MM.1S (cell line): Measurements from ENCODE around the gene PSENEN.
"Not testable (repeated sequence)": the region's sequence is repeated elsewhere in the genome, so short reads cannot be mapped to it uniquely, and the experiment has no call there.

Experiments
- DNase-seq: peaks from one replicate; pipeline ENCODE4 v3.0.0-alpha.2; 2015
- H2AFZ ChIP-seq: fragments of 300-600 bp; sonication (generic); 2 replicates; pipeline ENCODE4 v1.6.0; 2016; ENCODE audit warnings: antibody characterized with exemption, low read length
- H3F3A ChIP-seq: fragments of 300-600 bp; sonication (generic); 2 replicates; pipeline ENCODE4 v1.6.1; 2016; ENCODE audit warnings: mild to moderate bottlenecking, antibody characterized with exemption, low read length, moderate library complexity, mixed read lengths; ENCODE audit not compliant: insufficient read depth
- H3K27ac ChIP-seq: fragments of 300-600 bp; sonication (generic); 2 replicates; pipeline ENCODE4 v1.5.1; 2016; ENCODE audit warnings: mild to moderate bottlenecking, low read length
- H3K27me3 ChIP-seq: fragments of 300-600 bp; sonication (generic); replicated peaks from 2 replicates; pipeline ENCODE4 v1.6.0; 2016; ENCODE audit warnings: low read length; ENCODE audit not compliant: insufficient read depth
- H3K36me3 ChIP-seq: fragments of 300-600 bp; sonication (generic); replicated peaks from 2 replicates; pipeline ENCODE4 v1.6.1; 2016; ENCODE audit warnings: mild to moderate bottlenecking, low read length, mixed read lengths; ENCODE audit not compliant: insufficient read depth
- H3K4me1 ChIP-seq: fragments of 300-600 bp; sonication (generic); 2 replicates; pipeline ENCODE4 v1.6.1; 2016; ENCODE audit warnings: low read length, mixed read lengths
- H3K4me2 ChIP-seq: fragments of 300-600 bp; sonication (generic); 2 replicates; pipeline ENCODE4 v1.6.0; 2016; ENCODE audit warnings: low read depth, low read length
- H3K4me3 ChIP-seq: fragments of 300-600 bp; sonication (generic); 2 replicates; pipeline ENCODE4 v1.5.1; 2016; ENCODE audit warnings: low read length, mixed read lengths
- H3K79me2 ChIP-seq: fragments of 300-600 bp; sonication (generic); 2 replicates; pipeline ENCODE4 v1.6.1; 2016; ENCODE audit warnings: mixed run types, low read length, mixed read lengths
- H3K9ac ChIP-seq: fragments of 300-600 bp; sonication (generic); 2 replicates; pipeline ENCODE4 v1.6.1; 2016; ENCODE audit warnings: low read length, mixed read lengths
- H3K9me2 ChIP-seq: fragments of 300-600 bp; sonication (generic); replicated peaks from 2 replicates; pipeline ENCODE4 v1.6.1; 2016; ENCODE audit warnings: mild to moderate bottlenecking, low read length, mixed read lengths; ENCODE audit not compliant: insufficient read depth
- H3K9me3 ChIP-seq: fragments of 300-600 bp; sonication (generic); replicated peaks from 2 replicates; pipeline ENCODE4 v1.6.1; 2016; ENCODE audit warnings: mild to moderate bottlenecking, low read length, mixed read lengths; ENCODE audit not compliant: insufficient read depth
- H4K20me1 ChIP-seq: fragments of 300-600 bp; sonication (generic); 2 replicates; pipeline ENCODE4 v1.6.1; 2016; ENCODE audit warnings: mild to moderate bottlenecking, low read length, moderate library complexity, mixed read lengths; ENCODE audit not compliant: insufficient read depth
- CTCF ChIP-seq: fragments of 300-600 bp; sonication (generic); IDR thresholded peaks from 2 replicates; pipeline ENCODE4 v1.5.1; 2016; ENCODE audit warnings: antibody characterized with exemption, low read length, mixed read lengths
- EZH2 ChIP-seq: fragments of 300-600 bp; sonication (generic); optimal IDR thresholded peaks from 2 replicates; pipeline ENCODE3; 2017; ENCODE audit warnings: low read depth, mild to moderate bottlenecking, antibody characterized with exemption, low read length, mixed read lengths
- EZH2phosphoT487 ChIP-seq: fragments of 300-600 bp; sonication (generic); IDR thresholded peaks from 2 replicates; pipeline ENCODE4 v1.6.1; 2018; ENCODE audit warnings: antibody characterized with exemption, low read length

The PSENEN gene

GRCh38 chr19:35722897-35723296 lies 22.6 kb upstream of the PSENEN start:
- H3K27me3 ChIP-seq: no peaks in the 10 kb centered on the region
- TF ChIP-seq EZH2: no peak
- TF ChIP-seq EZH2phosphoT487: no peak
- TF ChIP-seq CTCF: no peak
- no peak overlapping the region for H2AFZ ChIP-seq
- H3K9ac ChIP-seq: no peak overlapping the region
- DNase-seq: no peak
- H3K4me2 ChIP-seq: no peak overlapping the region
- H3K4me3 ChIP-seq: no peak overlapping the region
- no peaks in the 10 kb centered on the region for H3K9me3 ChIP-seq
- H3K27ac ChIP-seq: no peak overlapping the region
- H4K20me1 ChIP-seq: no peaks in the 10 kb centered on the region
- peaks cover 40% of the 10 kb centered on the region for H3K79me2 ChIP-seq
- H3K36me3 ChIP-seq: peaks cover 7% of the 10 kb centered on the region; the same call in 1 of the 2 replicates
- H3K4me1 ChIP-seq: 0 out of 2 replicates have a peak, but pooled peaks cover 4% of the 10 kb centered on the region
- H3F3A ChIP-seq: no peaks in the 10 kb centered on the region
- H3K9me2 ChIP-seq: no peaks in the 10 kb centered on the region

GRCh38 chr19:35723671-35724070 lies 21.8 kb upstream of the PSENEN start:
- H4K20me1 ChIP-seq: no peaks in the 10 kb centered on the region
- no peaks in the 10 kb centered on the region for H3K9me3 ChIP-seq
- H3K9ac ChIP-seq: no peak overlapping the region
- no peaks in the 10 kb centered on the region for H3K9me2 ChIP-seq
- H3K27me3 ChIP-seq: no peaks in the 10 kb centered on the region
- H3K4me2 ChIP-seq: no peak overlapping the region
- H3F3A ChIP-seq: no peaks in the 10 kb centered on the region
- DNase-seq: no peak
- 0 out of 2 replicates have a peak, but pooled peaks cover 4% of the 10 kb centered on the region for H3K4me1 ChIP-seq
- TF ChIP-seq EZH2: no peak
- H3K27ac ChIP-seq: no peak overlapping the region
- peaks cover 35% of the 10 kb centered on the region for H3K79me2 ChIP-seq
- no peak overlapping the region for H3K4me3 ChIP-seq
- H3K36me3 ChIP-seq: peaks cover 7% of the 10 kb centered on the region; the same call in 1 of the 2 replicates
- H2AFZ ChIP-seq: no peak overlapping the region

GRCh38 chr19:35724132-35724531 lies 21.3 kb upstream of the PSENEN start:
- H3F3A ChIP-seq, DNase-seq, H3K36me3 ChIP-seq, H3K9me2 ChIP-seq, H4K20me1 ChIP-seq, H3K4me3 ChIP-seq, H3K4me2 ChIP-seq, H3K4me1 ChIP-seq, H3K27ac ChIP-seq, H3K27me3 ChIP-seq, H2AFZ ChIP-seq, H3K9me3 ChIP-seq, H3K9ac ChIP-seq: not testable (repeated sequence)
- H3K79me2 ChIP-seq: peaks cover 30% of the 10 kb centered on the region

GRCh38 chr19:35724560-35724959 lies 20.9 kb upstream of the PSENEN start:
- Histone ChIP-seq H3K36me3 (peaks cover 7% of the 10 kb centered on the region; the same call in 1 of the 2 replicates), H3K9me3 (no peaks in the 10 kb centered on the region), H3K4me1 (no peaks in the 10 kb centered on the region)

More at GRCh38 chr19:35724560-35724959, 20.9 kb upstream of the PSENEN start:
- no peak for DNase-seq
- Histone ChIP-seq H4K20me1 (no peaks in the 10 kb centered on the region), H3K9me2 (no peaks in the 10 kb centered on the region), H3K4me3 (no peak overlapping the region), H3K4me2 (no peak overlapping the region), H3K79me2 (peaks cover 26% of the 10 kb centered on the region), H3K9ac (no peak overlapping the region), H3K27ac (no peak overlapping the region), H3K27me3 (no peaks in the 10 kb centered on the region), H2AFZ (no peak overlapping the region), H3F3A (no peaks in the 10 kb centered on the region)
- TF ChIP-seq EZH2: no peak
- TF ChIP-seq CTCF: no peak
- TF ChIP-seq EZH2phosphoT487: no peak
